CD4-positive, alpha-beta T cell treated with Interleukin-21 for 1 hour (primary cell): ENCODE results near the gene CACNA2D3.
"Not testable (repeated sequence)": the region's sequence is repeated elsewhere in the genome, so short reads cannot be mapped to it uniquely, and the experiment has no call there.

Source experiments
- DNase-seq: peaks from one replicate; pipeline ENCODE4 v3.0.0-alpha.2; 2020

Gene CACNA2D3

DNA sequence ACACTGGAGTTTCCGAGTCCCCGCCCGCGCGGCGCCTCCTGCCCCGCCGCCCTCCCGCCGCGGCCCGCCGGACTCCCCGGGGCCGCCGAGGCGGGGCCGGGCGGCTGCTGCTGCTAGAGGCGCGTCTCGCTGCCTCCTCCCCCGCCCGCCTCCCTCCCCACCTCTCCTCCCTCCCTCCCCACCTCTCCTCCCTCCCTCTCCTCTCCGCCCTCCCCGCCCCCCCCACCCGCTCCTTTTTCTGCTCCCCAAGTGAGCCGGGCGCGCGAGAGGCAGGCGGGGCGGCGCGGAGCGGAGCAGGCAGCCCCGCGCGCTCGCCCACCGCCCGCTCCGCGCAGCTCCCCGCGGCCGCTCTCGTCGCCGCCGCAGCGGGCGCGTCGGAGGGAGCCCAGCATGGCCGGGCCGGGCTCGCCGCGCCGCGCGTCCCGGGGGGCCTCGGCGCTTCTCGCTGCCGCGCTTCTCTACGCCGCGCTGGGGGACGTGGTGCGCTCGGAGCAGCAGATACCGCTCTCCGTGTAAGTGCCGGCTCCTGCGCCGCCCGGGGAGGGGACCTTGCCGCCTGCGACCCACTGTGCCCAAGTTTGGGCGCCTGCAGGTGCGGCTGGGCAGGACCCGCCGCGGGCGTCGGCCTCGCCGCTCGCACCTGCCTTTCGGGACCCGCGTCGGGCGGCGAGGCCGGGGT is at the start of gene CACNA2D3:
TSS of gene CACNA2D3 (plus strand) at position 229 of the 679 bp plus-strand sequence.
- no peak for DNase-seq

DNA sequence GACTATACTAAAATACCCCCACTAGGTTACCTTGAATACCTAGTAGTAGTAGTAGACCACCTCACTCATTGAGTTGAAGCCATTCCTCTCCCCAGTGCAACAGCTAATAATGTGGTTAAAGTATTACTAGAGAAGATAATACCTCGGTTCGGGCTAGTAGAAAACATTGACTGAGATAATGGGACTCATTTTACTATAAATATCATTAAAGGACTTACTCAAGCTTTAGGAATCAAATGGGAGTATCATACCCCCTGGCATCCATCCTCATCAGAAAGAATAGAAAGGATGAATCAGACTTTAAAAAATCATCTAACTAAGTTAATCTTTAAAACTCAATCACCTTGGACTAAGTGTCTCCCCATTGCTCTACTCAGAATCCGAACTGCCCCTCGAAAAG is 49.0 kb upstream of the CACNA2D3 start:
- DNase-seq = no peak

DNA sequence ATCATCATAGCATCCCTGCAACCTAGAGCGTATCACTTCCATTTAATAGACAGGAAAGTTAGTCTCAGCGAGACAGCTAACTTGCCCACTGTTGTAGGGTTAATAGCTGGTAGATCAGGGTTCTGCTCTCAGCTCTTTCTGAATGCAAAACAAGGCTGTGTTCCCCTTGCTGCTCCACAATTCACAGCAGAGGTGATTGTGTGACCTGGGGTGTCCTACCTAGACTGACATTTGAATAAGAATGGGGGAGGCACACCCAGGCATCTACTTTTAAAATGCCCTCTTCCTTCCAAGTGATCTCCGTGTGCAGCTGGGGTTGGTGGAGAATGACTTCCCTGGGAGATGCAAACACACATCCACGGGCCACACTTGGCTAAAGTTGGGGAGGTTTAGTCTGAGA is 43.0 kb upstream of the CACNA2D3 start:
- DNase-seq = no peak

DNA sequence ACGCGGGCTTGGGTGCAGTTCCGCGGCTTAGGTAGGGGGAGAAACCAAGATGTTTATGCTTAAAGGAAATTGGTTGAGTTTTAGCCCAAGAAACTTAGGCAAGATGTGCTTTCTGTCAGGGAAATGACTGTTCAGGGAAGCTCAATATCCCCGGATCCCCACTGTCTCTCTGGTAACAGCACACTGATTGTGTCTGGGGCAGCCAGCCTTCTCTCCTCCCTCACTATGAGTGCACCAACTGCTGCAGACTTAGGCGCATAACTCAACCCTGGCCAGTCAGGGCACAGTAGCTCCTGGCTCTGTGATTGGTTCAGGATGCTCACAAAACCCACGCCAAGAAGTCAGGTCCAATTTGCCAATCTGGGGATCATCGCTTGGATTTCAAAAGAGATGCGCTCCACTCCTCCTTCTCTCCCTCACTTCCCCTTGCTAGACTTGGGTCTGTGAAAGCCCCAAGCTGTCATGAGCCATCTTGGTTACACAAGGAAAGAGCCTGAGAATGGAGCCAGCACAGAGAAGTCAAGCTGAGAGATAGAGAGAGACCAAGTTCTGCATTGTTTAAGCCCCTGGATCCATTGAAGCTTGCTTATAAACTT is 42.5 kb upstream of the CACNA2D3 start:
- no peak for DNase-seq

DNA sequence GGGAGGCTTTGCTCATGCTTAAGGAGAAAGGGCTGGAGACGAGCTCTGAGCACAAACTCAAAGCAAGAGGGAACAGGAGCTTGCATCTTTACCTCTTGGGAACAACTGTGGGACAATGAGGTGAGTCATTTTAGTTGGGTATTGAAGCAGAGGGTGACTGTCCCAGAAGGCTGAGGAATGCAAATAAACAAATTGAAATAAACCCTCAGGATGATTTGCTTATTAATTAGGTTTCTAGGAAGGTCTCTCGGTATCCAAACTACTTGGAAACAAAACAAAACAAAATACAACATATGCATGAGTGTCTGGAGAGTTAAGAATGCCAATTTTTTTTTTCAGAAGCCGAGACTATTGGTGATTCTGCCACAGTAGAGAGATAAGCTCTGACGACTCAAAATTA is 38.4 kb upstream of the CACNA2D3 start:
- no peak for DNase-seq

- no peak for DNase-seq
Observed at GRCh38 chr3:54085936-54086335, 36.4 kb upstream of the CACNA2D3 start.

GRCh38 chr3:54086652-54087405 is 35.5 kb upstream of the CACNA2D3 start:
- no peak for DNase-seq

- no peak for DNase-seq
Observed at GRCh38 chr3:54087581-54088410, 34.6 kb upstream of the CACNA2D3 start.

DNA sequence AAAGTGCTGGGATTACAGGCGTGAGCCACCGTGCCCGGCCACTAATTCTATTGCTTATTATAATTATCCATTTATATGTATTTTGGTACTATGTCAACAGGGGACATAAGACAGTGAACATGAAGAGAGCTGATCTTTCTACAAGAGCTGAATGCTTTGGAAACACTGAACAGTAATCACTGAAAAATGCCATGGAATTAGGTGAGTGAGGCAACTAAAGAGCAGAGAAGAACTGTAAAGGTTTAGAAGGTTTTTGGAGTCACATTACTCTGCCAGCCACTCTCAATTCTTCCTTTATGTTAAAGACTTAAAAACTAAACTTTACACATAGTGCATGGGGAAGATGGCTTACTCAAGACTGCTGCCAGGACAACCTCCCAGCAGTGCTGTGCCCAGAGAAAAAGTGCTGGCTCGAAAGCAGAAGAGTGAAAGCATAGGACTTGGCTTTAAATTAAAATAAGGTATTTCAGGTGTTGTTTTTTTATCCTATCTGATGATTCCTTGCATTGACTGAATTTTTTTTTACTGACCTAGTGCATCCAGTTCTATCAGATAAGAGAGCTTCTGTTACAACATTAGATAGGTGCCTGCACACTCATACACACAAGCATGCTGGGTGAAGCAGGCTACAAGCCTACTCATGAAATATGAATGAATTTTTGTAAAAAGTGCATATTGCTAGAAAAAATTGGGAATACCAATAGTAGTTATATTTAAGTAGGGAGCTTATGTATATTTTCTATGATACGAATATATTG is 28.7 kb upstream of the CACNA2D3 start:
- no peak for DNase-seq

DNA sequence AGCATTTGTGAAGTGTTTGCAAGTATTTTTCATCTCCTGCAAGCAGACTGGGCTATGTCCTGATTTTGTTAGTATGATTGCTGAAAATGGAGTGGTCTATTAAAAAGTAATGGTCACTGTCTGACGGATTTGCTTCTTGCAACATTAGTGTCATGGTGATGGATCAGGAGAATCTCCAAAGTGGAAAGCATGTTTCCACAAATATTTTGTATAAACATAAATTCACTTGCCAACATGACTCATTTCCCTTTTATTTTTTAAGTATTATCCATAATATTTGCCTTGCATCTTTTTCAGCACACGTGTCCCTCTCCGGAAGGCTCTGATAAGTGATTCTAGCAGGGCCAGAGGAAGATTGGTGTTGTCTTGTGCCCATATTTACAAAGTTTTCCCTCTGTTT is 27.4 kb upstream of the CACNA2D3 start:
- no peak for DNase-seq

- DNase-seq = no peak
Observed at GRCh38 chr3:54099381-54099780, 23.0 kb upstream of the CACNA2D3 start.

- no peak for DNase-seq
Observed at GRCh38 chr3:54104084-54104483, 18.3 kb upstream of the CACNA2D3 start.

- DNase-seq = not testable (repeated sequence)
Observed at GRCh38 chr3:54116129-54116528, 6.2 kb upstream of the CACNA2D3 start.

GRCh38 chr3:54120657-54121413 is 1.5 kb upstream of the CACNA2D3 start:
- no peak for DNase-seq

GRCh38 chr3:54121414-54122323 is 683 bp upstream of the CACNA2D3 start:
- no peak for DNase-seq

DNA sequence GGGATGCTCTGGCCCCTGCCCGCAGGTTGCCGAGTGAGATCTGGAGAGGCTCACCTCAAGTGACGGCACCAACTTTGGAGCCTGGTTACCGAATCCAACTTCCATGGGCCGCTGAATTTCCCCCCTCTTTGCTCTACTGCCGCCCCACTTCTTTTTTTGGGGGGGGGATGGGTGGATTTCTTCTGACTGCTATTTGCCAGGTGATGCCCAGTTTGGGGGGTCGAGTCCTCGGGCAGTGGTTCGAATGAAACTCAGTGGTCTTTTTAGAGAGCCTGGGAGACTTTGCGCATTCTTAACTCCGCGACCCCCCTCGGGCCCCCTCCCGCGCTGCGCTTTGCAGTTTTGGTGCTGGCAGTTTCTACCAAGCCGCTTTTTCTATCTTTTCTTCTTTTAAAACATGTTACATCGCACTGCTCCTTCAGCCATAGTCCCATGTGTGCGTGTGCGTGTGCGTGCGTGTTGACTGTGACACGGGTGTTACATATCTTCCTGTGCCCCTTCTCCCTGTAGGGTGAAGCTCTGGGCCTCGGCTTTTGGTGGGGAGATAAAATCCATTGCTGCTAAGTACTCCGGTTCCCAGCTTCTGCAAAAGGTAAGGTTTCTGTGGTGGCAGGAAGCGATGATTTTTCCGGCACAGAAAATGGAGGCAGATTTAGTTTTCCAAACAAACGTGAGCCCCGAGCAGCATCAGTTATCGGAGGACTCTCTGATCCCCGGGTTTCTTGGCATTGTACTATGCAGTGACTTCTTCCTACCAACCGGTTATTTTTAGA is 837 bp downstream of the CACNA2D3 start:
- DNase-seq = no peak

GRCh38 chr3:54123776-54124196 is 1.4 kb downstream of the CACNA2D3 start:
- DNase-seq = no peak

DNA sequence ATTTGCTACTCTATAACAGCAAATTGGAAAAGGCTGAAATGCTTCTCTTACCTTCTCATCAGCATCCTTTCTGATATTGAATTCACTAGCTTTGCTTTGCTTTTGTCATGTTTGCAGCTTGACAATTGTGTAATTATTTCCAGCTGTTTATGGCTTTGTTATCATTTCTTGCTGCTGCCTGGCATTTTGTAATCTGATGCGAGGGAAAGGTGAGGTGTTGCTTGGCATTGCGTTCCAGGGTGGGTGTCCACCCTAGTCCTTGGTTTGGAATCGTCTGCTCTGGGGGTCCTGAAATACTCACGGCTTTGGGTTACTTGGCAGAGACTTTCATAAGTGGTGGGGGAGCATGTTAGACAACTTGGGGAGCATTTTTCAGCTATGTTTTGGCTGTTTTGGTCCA is 2.9 kb downstream of the CACNA2D3 start:
- no peak for DNase-seq

- no peak for DNase-seq
Observed at GRCh38 chr3:54126551-54126950, 4.2 kb downstream of the CACNA2D3 start.
